OCI-LY7 (cell line): ENCODE measurements around the gene OTOF.

ENCODE experiments used
- CTCF ChIP-seq: fragments of 200-600 bp; sonication (generic); conservative IDR thresholded peaks from 2 replicates; pipeline ENCODE4 v1.5.1; 2014; ENCODE audit warnings: mild to moderate bottlenecking, antibody characterized with exemption, low read length, moderate library complexity, mixed read lengths
- EZH2phosphoT487 ChIP-seq: fragments of 200-600 bp; sonication (generic); IDR thresholded peaks from 2 replicates; pipeline ENCODE4 v1.6.1; 2018; ENCODE audit warnings: low read depth, borderline replicate concordance, mild to moderate bottlenecking, mixed run types, antibody characterized with exemption, low read length, moderate library complexity, mixed read lengths

DNA sequence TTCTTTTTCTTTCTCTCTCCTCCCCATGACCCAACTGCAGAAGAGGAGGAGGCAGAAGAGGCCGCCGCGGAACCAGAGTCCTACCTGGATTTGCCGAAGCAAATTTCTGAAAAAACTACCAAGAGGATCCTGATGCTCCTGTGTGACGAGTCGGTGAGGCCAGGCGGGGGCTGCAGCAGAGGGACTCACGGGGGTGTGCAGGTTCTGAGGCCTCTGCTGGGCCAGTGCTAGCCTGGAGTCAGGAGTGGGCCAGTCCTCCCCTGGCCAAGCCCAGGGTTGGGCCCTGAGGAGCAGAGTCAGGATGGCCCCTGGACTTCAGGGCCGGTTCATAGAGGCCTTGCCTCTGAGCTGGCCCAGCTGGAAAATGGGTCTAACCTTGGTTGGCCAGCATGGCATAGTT is 29.3 kb downstream of the OTOF start:
- TF ChIP-seq CTCF (no peak), EZH2phosphoT487 (no peak)
